HL-60 (cell line): ENCODE data around the gene GALT.

Source experiments
- CTCF ChIP-seq: IDR thresholded peaks from one replicate; pipeline ENCODE4 v1.5.1; 2011; ENCODE audit warnings: low read length, control low read depth, inconsistent platforms; ENCODE audit not compliant: insufficient read depth
- GABPA ChIP-seq: IDR thresholded peaks from 2 replicates; pipeline ENCODE4 v1.6.1; 2012; ENCODE audit warnings: low read depth
- POLR2AphosphoS5 ChIP-seq: IDR thresholded peaks from 2 replicates; pipeline ENCODE4 v1.6.1; 2012; ENCODE audit warnings: low read depth
- REST ChIP-seq: IDR thresholded peaks from 2 replicates; pipeline ENCODE4 v1.6.1; 2012; ENCODE audit warnings: low read depth; ENCODE audit not compliant: insufficient replicate concordance

GRCh38 chr9:34630402-34631154 lies 15.9 kb upstream of the GALT start:
- TF ChIP-seq CTCF (no peak), POLR2AphosphoS5 (no peak), REST (no peak), GABPA (no peak)
